ENCODE results near the gene TMEM205. TPM values are rescaled to one million over a fixed set of nuclear protein-coding genes. Genes with fewer than 3 reads are reported as not detected.
A peak's percentile ranks its signal among the peaks of the same experiment; 100 is the strongest.

The TMEM205 gene
- total RNA-seq, 1 donor from 2014 or later, result 74.6 TPM

- H3K27ac ChIP-seq, result no peak overlapping the region
- H3K36me3 ChIP-seq, result no peaks in the 10 kb centered on the region
- no peaks in the 10 kb centered on the region for H3K9me3 ChIP-seq
- no peak overlapping the region for H3K4me3 ChIP-seq
- no peaks in the 10 kb centered on the region for H3K27me3 ChIP-seq
- peak; percentile 56 for TF ChIP-seq CTCF (IDR thresholded peaks at IDR 0.05)
- peaks cover 56% of the 10 kb centered on the region for H3K4me1 ChIP-seq
- intact Hi-C loops (cut with DNase I), result no loop called here
- ATAC-seq (no peak), DNase-seq (no peak)
Observed at GRCh38 chr19:11378319-11379189, 32.5 kb upstream of the TMEM205 start.

GRCh38 chr19:11377756-11378155 is 31.7 kb upstream of the TMEM205 start:
- no peaks in the 10 kb centered on the region for H3K27me3 ChIP-seq
- DNase-seq (no peak), ATAC-seq (no peak)
- H3K4me1 ChIP-seq, result peaks cover 48% of the 10 kb centered on the region
- no peaks in the 10 kb centered on the region for H3K9me3 ChIP-seq
- H3K4me3 ChIP-seq, result no peak overlapping the region
- no peaks in the 10 kb centered on the region for H3K36me3 ChIP-seq
- no peak for TF ChIP-seq CTCF (IDR thresholded peaks at IDR 0.05)
- intact Hi-C loops (cut with DNase I), result no loop called here
- no peak overlapping the region for H3K27ac ChIP-seq

- DNase-seq (no peak), ATAC-seq (no peak)
- Histone ChIP-seq H3K27me3 (no peaks in the 10 kb centered on the region), H3K27ac (peak overlapping the region; percentile 6), H3K4me1 (peaks cover 45% of the 10 kb centered on the region), H3K9me3 (no peaks in the 10 kb centered on the region), H3K4me3 (no peak overlapping the region), H3K36me3 (no peaks in the 10 kb centered on the region)
- intact Hi-C loops (cut with DNase I), result no loop called here
- no peak for TF ChIP-seq CTCF (IDR thresholded peaks at IDR 0.05)
Observed at GRCh38 chr19:11377237-11377636, 31.2 kb upstream of the TMEM205 start.

GRCh38 chr19:11375143-11375948 is 29.3 kb upstream of the TMEM205 start:
- DNase-seq (peak; percentile 87), ATAC-seq (peak; percentile 17)
- H3K27me3 ChIP-seq, result no peaks in the 10 kb centered on the region
- peaks cover 36% of the 10 kb centered on the region for H3K4me1 ChIP-seq
- intact Hi-C loops (cut with DNase I), result no loop called here
- H3K9me3 ChIP-seq, result no peaks in the 10 kb centered on the region
- no peaks in the 10 kb centered on the region for H3K36me3 ChIP-seq
- no peak for TF ChIP-seq CTCF (IDR thresholded peaks at IDR 0.05)
- peak overlapping the region; percentile 96 for H3K27ac ChIP-seq
- peak overlapping the region; percentile 63 for H3K4me3 ChIP-seq

- peak; percentile 99 for DNase-seq
- no peak for TF ChIP-seq CTCF (IDR thresholded peaks at IDR 0.05)
- intact Hi-C loops (cut with DNase I), result no loop called here
- H3K36me3 ChIP-seq, result no peaks in the 10 kb centered on the region
- peak within 1 kb of the TSS; percentile 96 for H3K27ac ChIP-seq
- peak within 1 kb of the TSS; percentile 63 for H3K4me3 ChIP-seq
- no peaks in the 10 kb centered on the region for H3K27me3 ChIP-seq
- no peaks in the 10 kb centered on the region for H3K9me3 ChIP-seq
- ATAC-seq, result peak; percentile 96
- peaks cover 33% of the 10 kb centered on the region for H3K4me1 ChIP-seq
Observed at GRCh38 chr19:11374433-11375142, 28.5 kb upstream of the TMEM205 start, which contains the start of gene SWSAP1. SWSAP1 (plus strand) TSS chr19:11374666; CDS start chr19:11374681, 15 bp downstream.

Data from upper lobe of right lung (tissue), 1 donor.